Measurements from ENCODE around the gene ING3.

ING3 gene

GRCh38 chr7:120989257-120990220, 39.0 kb downstream of the ING3 start:
- no peak for DNase-seq (ENCODE audit: low read depth)

- DNase-seq (ENCODE audit: low read depth): no peak
These were observed 40.0 kb downstream of the ING3 start for GRCh38 chr7:120990468-120991118.

- no peak for DNase-seq (ENCODE audit: low read depth)
These were observed 40.6 kb downstream of the ING3 start for GRCh38 chr7:120991161-120991560.

- DNase-seq (ENCODE audit: low read depth): no peak
These were observed 41.0 kb downstream of the ING3 start for GRCh38 chr7:120991581-120991980.

GRCh38 chr7:120992272-120992964, 41.8 kb downstream of the ING3 start:
- no peak for DNase-seq (ENCODE audit: low read depth)

- DNase-seq (ENCODE audit: low read depth): no peak
These were observed 42.5 kb downstream of the ING3 start for GRCh38 chr7:120992965-120993494.

GRCh38 chr7:120993553-120994191, 43.1 kb downstream of the ING3 start:
- no peak for DNase-seq (ENCODE audit: low read depth)

GRCh38 chr7:120994512-120995410, 44.2 kb downstream of the ING3 start:
- no peak for DNase-seq (ENCODE audit: low read depth)

GRCh38 chr7:120995654-120996053, 45.1 kb downstream of the ING3 start:
- no peak for DNase-seq (ENCODE audit: low read depth)

GRCh38 chr7:120996333-120996987, 45.9 kb downstream of the ING3 start:
- no peak for DNase-seq (ENCODE audit: low read depth)

- no peak for DNase-seq (ENCODE audit: low read depth)
These were observed 46.4 kb downstream of the ING3 start for GRCh38 chr7:120996988-120997345.

GRCh38 chr7:120997882-120998474, 47.4 kb downstream of the ING3 start:
- DNase-seq (ENCODE audit: low read depth): no peak

GRCh38 chr7:120998520-120998919, 47.9 kb downstream of the ING3 start:
- no peak for DNase-seq (ENCODE audit: low read depth)

- no peak for DNase-seq (ENCODE audit: low read depth)
These were observed 48.5 kb downstream of the ING3 start for GRCh38 chr7:120998996-120999565.

- no peak for DNase-seq (ENCODE audit: low read depth)
These were observed 49.8 kb downstream of the ING3 start for GRCh38 chr7:121000081-121000983.

GRCh38 chr7:121001234-121001906, 50.8 kb downstream of the ING3 start:
- no peak for DNase-seq (ENCODE audit: low read depth)

GRCh38 chr7:121002048-121002756, 51.6 kb downstream of the ING3 start:
- no peak for DNase-seq (ENCODE audit: low read depth)
